IMR-90 (cell line): ENCODE results near the gene SEMG2. TPM values are rescaled to one million over a fixed set of nuclear protein-coding genes. Genes with fewer than 3 reads are reported as not detected.

ENCODE experiments used
- ATAC-seq: fragments of 200-7000 bp; cut with Tn5 transposase; 2 replicates; pipeline ENCODE4 v1.9.1; 2020; ENCODE audit warnings: low read depth, mild to moderate bottlenecking, moderate library complexity
- BruUV-seq: library from RNA; stranded (reverse); fragments of 400-500 nt; replicated peaks from 2 replicates; lab custom pipeline; 2021; lab: Mats Ljungman, UMichigan
- CTCF ChIA-PET: fragments of 300-600 bp; formaldehyde crosslinking; extraction: SDS; loops from one replicate; lab custom pipeline; 2021; ENCODE audit warnings: antibody characterized with exemption; lab: Yijun Ruan, JAX
- POLR2A ChIA-PET: fragments of 300-600 bp; sonication (Branson Sonifier 250); formaldehyde crosslinking; loops from one replicate; lab custom pipeline; 2022; ENCODE audit warnings: antibody characterized with exemption; ENCODE audit not compliant: unreplicated experiment; lab: Charles Lee
- DNase-seq: peaks from one replicate; pipeline ENCODE4 v3.0.0; 2013
- H2AFZ ChIP-seq: replicated peaks from 2 replicates; pipeline ENCODE3; 2013; ENCODE audit warnings: low read length, mild to moderate bottlenecking; ENCODE audit not compliant: poor library complexity
- H2AK5ac ChIP-seq: 2 replicates; pipeline ENCODE4 v1.6.1; 2013; ENCODE audit warnings: low read depth, low read length, inconsistent platforms
- H2AK9ac ChIP-seq: replicated peaks from 2 replicates; pipeline ENCODE3; 2013; ENCODE audit warnings: mild to moderate bottlenecking, low read depth, low read length, moderate library complexity; ENCODE audit not compliant: poor library complexity
- H2BK120ac ChIP-seq: 2 replicates; pipeline ENCODE4 v1.6.1; 2013; ENCODE audit warnings: low read depth, low read length, inconsistent platforms
- H2BK15ac ChIP-seq: 3 replicates; pipeline ENCODE4 v1.6.1; 2013; ENCODE audit warnings: low read depth, low read length, inconsistent platforms
- H2BK20ac ChIP-seq: 2 replicates; pipeline ENCODE4 v1.6.1; 2013; ENCODE audit warnings: low read depth, mild to moderate bottlenecking, inconsistent platforms, low read length, moderate library complexity
- H2BK5ac ChIP-seq: 2 replicates; pipeline ENCODE4 v1.6.1; 2013; ENCODE audit warnings: mild to moderate bottlenecking, low read depth, low read length, inconsistent platforms; ENCODE audit not compliant: poor library complexity, severe bottlenecking
- H3K14ac ChIP-seq: replicated peaks from 2 replicates; pipeline ENCODE4 v1.6.1; 2013; ENCODE audit warnings: low read depth, low read length, inconsistent platforms
- H3K18ac ChIP-seq: 2 replicates; pipeline ENCODE4 v1.6.1; 2013; ENCODE audit warnings: low read depth, low read length, control low read depth
- H3K23ac ChIP-seq: 2 replicates; pipeline ENCODE4 v1.6.1; 2013; ENCODE audit warnings: low read depth, low read length, inconsistent platforms
- H3K27ac ChIP-seq: 2 replicates; pipeline ENCODE4 v1.5.1; 2013; ENCODE audit warnings: mild to moderate bottlenecking, control low read depth, low read length; ENCODE audit not compliant: insufficient read depth
- H3K27me3 ChIP-seq: 2 replicates; pipeline ENCODE4 v1.6.1; 2013; ENCODE audit warnings: low read length; ENCODE audit not compliant: control insufficient read depth, insufficient read depth
- H3K36me3 ChIP-seq: 2 replicates; pipeline ENCODE4 v1.6.1; 2013; ENCODE audit warnings: low read length, mixed read lengths; ENCODE audit not compliant: control insufficient read depth, insufficient read depth
- H3K4ac ChIP-seq: 2 replicates; pipeline ENCODE4 v1.6.1; 2013; ENCODE audit warnings: low read depth, low read length, inconsistent platforms
- H3K4me1 ChIP-seq: 2 replicates; pipeline ENCODE4 v1.6.1; 2013; ENCODE audit warnings: low read length, mixed read lengths; ENCODE audit not compliant: control insufficient read depth, insufficient read depth
- H3K4me2 ChIP-seq: 2 replicates; pipeline ENCODE4 v1.6.1; 2013; ENCODE audit warnings: low read depth, mild to moderate bottlenecking, control low read depth, low read length, moderate library complexity
- H3K4me3 ChIP-seq: 2 replicates; pipeline ENCODE4 v1.5.1; 2013; ENCODE audit warnings: low read depth, mild to moderate bottlenecking, control low read depth, low read length, moderate library complexity; ENCODE audit not compliant: insufficient read depth
- H3K56ac ChIP-seq: 2 replicates; pipeline ENCODE4 v1.6.1; 2013; ENCODE audit warnings: low read length, inconsistent platforms; ENCODE audit not compliant: insufficient read depth; ENCODE audit errors: extremely low read depth
- H3K79me1 ChIP-seq, 2 experiments: 2 replicates each; pipeline ENCODE4 v1.6.1; 2013; ENCODE audit warnings: low read length in 2 of 2, inconsistent platforms in 1 of 2, low read depth in 1 of 2
- H3K9ac ChIP-seq: 2 replicates; pipeline ENCODE4 v1.6.1; 2013; ENCODE audit warnings: low read depth, low read length, control low read depth
- H3K9me1 ChIP-seq: 2 replicates; pipeline ENCODE4 v1.6.1; 2013; ENCODE audit warnings: low read length, inconsistent platforms; ENCODE audit not compliant: insufficient read depth
- H3K9me3 ChIP-seq: 2 replicates; pipeline ENCODE4 v1.6.1; 2013; ENCODE audit warnings: low read length; ENCODE audit not compliant: control insufficient read depth, insufficient read depth
- H4K20me1 ChIP-seq: 2 replicates; pipeline ENCODE4 v1.6.1; 2013; ENCODE audit warnings: low read length, inconsistent platforms; ENCODE audit not compliant: insufficient read depth
- H4K5ac ChIP-seq: 2 replicates; pipeline ENCODE4 v1.6.1; 2013; ENCODE audit warnings: mild to moderate bottlenecking, low read depth, low read length, control low read depth
- H4K8ac ChIP-seq, 2 experiments: 2 replicates each; pipeline ENCODE4 v1.6.1; 2013; ENCODE audit warnings: low read depth in 2 of 2, low read length in 2 of 2, control low read depth in 1 of 2, inconsistent platforms in 1 of 2
- H4K91ac ChIP-seq: 2 replicates; pipeline ENCODE4 v1.6.1; 2013; ENCODE audit warnings: low read depth, low read length, inconsistent platforms; ENCODE audit not compliant: insufficient read depth
- BHLHE40 ChIP-seq: fragments of 150-350 bp; IDR thresholded peaks from 2 replicates; pipeline ENCODE4 v1.6.1; 2016; ENCODE audit warnings: mild to moderate bottlenecking, low read depth, low read length
- CEBPB ChIP-seq: IDR thresholded peaks from 2 replicates; pipeline ENCODE4 v1.6.1; 2012; ENCODE audit warnings: low read depth, low read length, improper control_type of control experiment
- FOS ChIP-seq: fragments of 150-350 bp; IDR thresholded peaks from 2 replicates; pipeline ENCODE4 v1.6.1; 2016; ENCODE audit warnings: low read depth, low read length
- MAFK ChIP-seq: IDR thresholded peaks from 2 replicates; pipeline ENCODE4 v1.6.1; 2012; ENCODE audit warnings: low read depth, low read length, improper control_type of control experiment
- NFE2L2 ChIP-seq: fragments of 150-350 bp; IDR thresholded peaks from 2 replicates; pipeline ENCODE4 v1.6.1; 2016; ENCODE audit warnings: low read depth, mild to moderate bottlenecking, low read length
- RAD21 ChIP-seq: IDR thresholded peaks from 2 replicates; pipeline ENCODE4 v1.6.1; 2012; ENCODE audit warnings: low read length, improper control_type of control experiment
- RCOR1 ChIP-seq: IDR thresholded peaks from 2 replicates; pipeline ENCODE4 v1.6.1; 2012; ENCODE audit warnings: mild to moderate bottlenecking, low read length, improper control_type of control experiment; ENCODE audit not compliant: insufficient replicate concordance
- WGBS, 2 experiments: methylation state at CpG; one replicate each; pipeline versions ENCODE4 v1.1.5 to v1.1.7; 2013; ENCODE audit warnings: missing lambda C conversion rate in 2 of 2; ENCODE audit not compliant: insufficient read length in 1 of 2; ENCODE audit errors: extremely low coverage in 2 of 2; 5-methylcytosine and 5-hydroxymethylcytosine counted together
- dilution Hi-C: fragments of 300-500 bp; cut with HindIII; formaldehyde crosslinking; loops from one replicate; pipeline ENCODE4 v1.14.3; 2018; ENCODE audit warnings: low sequenced_read_pairs; ENCODE audit not compliant: unreplicated experiment
- in situ Hi-C: fragments of 300-500 bp; cut with MboI; formaldehyde crosslinking; loops from 3 replicates; pipeline ENCODE4 v1.14.3; 2019; ENCODE audit warnings: low sequenced_read_pairs, inconsistent platforms, mixed read lengths
- intact Hi-C: fragments of 100-400 bp; cut with micrococcal nuclease; formaldehyde crosslinking; loops from 2 replicates; pipeline ENCODE4 v1.10.0; 2022
- polyA plus RNA-seq, 3 experiments: library from polyadenylated mRNA; depleted of rRNA; stranded (reverse); fragments of >200 nt; gene quantifications; 2 replicates each; pipeline ENCODE4 v1.2.3, GENCODE V29; 2012; ENCODE audit warnings: low replicate concordance in 1 of 3
- total RNA-seq: library from RNA; depleted of rRNA; stranded (reverse); fragments of >200 nt; gene quantifications from 2 replicates; pipeline ENCODE4 v1.2.3, GENCODE V29; 2012

The SEMG2 gene
- total and polyA plus RNA-seq, 2 of the 4 experiments (the other 2 are of a cell fraction): not detected

GRCh38 chr20:45263556-45264266 is 42.5 kb downstream of the SEMG2 start:
- H4K8ac ChIP-seq: no peak overlapping the region
- ATAC-seq (no peak), DNase-seq (no peak)
- TF ChIP-seq FOS (no peak), MAFK (no peak), CEBPB (no peak), RCOR1 (no peak), BHLHE40 (no peak), NFE2L2 (no peak), RAD21 (no peak)
- no peaks in the 10 kb centered on the region for H3K4me1 ChIP-seq
- H4K5ac ChIP-seq: no peak overlapping the region
- no peak overlapping the region for H2AK5ac ChIP-seq
- dilution Hi-C loops: no loop called here
- H3K4me3 ChIP-seq: no peak overlapping the region
- intact Hi-C loops: no loop called here
- H2BK120ac ChIP-seq: no peak overlapping the region
- H2BK5ac ChIP-seq: no peak overlapping the region
- H3K27me3 ChIP-seq: peaks cover 8% of the 10 kb centered on the region
- H3K9me1 ChIP-seq: no peaks in the 10 kb centered on the region
- no peak overlapping the region for H2BK20ac ChIP-seq
- H3K56ac ChIP-seq: no peak overlapping the region
- no peak overlapping the region for H3K4ac ChIP-seq
- in situ Hi-C loops: no loop called here
- no peak overlapping the region for H3K27ac ChIP-seq
- CTCF ChIA-PET: no interaction called here
- H3K23ac ChIP-seq: no peak overlapping the region
- H3K18ac ChIP-seq: no peak overlapping the region
- no peak overlapping the region for H3K4me2 ChIP-seq
- POLR2A ChIA-PET: no interaction called here
- H3K79me1 ChIP-seq: no peaks in the 10 kb centered on the region
- no peak overlapping the region for H2AFZ ChIP-seq
- H4K91ac ChIP-seq: no peak overlapping the region
- no TSS peak for BruUV-seq
- no peaks in the 10 kb centered on the region for H3K9me3 ChIP-seq
- no peaks in the 10 kb centered on the region for H3K36me3 ChIP-seq
- no peaks in the 10 kb centered on the region for H4K20me1 ChIP-seq
- no peak overlapping the region for H3K14ac ChIP-seq
- no peak overlapping the region for H2BK15ac ChIP-seq
- H3K9ac ChIP-seq: no peak overlapping the region
- WGBS, 2 experiments: no CpG with 5 or more reads among the region's 3 CpGs
- H2AK9ac ChIP-seq: no peak overlapping the region
